ENCODE measurements around the gene GPA33. TPM values are rescaled to one million over a fixed set of nuclear protein-coding genes. Genes with fewer than 3 reads are reported as not detected.

GPA33 gene
- total RNA-seq, 1 donor from 2014 or later, result not detected

- no peak overlapping the region for H3K27ac Mint-ChIP-seq (ENCODE audit: unreplicated experiment)
- H3K4me1 Mint-ChIP-seq (ENCODE audit: low read depth, unreplicated experiment), result no peaks in the 10 kb centered on the region
- no peaks in the 10 kb centered on the region for H3K36me3 Mint-ChIP-seq (ENCODE audit: unreplicated experiment)
- H3K4me3 Mint-ChIP-seq (ENCODE audit: unreplicated experiment), result no peak overlapping the region
- no peak for DNase-seq
- no peaks in the 10 kb centered on the region for H3K27me3 Mint-ChIP-seq (ENCODE audit: unreplicated experiment)
- TF ChIP-seq CTCF (IDR thresholded peaks at IDR 0.05; ENCODE audit: partially characterized antibody, unreplicated experiment), result no peak
- H3K9me3 Mint-ChIP-seq (ENCODE audit: unreplicated experiment), result no peaks in the 10 kb centered on the region
These were observed 76.9 kb downstream of the GPA33 start for GRCh38 chr1:167013108-167013929.

DNA sequence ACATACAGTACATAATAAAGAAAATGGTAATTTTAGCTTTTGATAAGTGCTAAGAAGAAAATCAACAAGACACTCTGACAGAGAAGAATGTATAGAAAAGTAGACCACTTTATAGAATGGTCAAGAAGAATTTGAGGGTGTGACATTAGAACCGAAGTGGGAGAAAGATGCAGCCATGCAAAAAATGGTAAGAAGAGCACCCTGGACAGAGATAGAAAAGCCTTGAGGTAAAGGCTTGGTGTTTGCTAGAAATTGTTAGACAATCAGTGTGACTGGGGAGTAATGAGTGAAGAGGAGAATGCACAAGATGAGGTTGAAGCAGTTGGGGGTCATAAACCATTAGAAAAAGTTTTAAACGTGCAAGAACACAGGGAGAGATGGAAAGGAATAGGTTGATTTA is 77.6 kb downstream of the GPA33 start:
- no peak for TF ChIP-seq CTCF (IDR thresholded peaks at IDR 0.05; ENCODE audit: partially characterized antibody, unreplicated experiment)
- H3K27ac Mint-ChIP-seq (ENCODE audit: unreplicated experiment), result no peak overlapping the region
- H3K4me3 Mint-ChIP-seq (ENCODE audit: unreplicated experiment), result no peak overlapping the region

DNA sequence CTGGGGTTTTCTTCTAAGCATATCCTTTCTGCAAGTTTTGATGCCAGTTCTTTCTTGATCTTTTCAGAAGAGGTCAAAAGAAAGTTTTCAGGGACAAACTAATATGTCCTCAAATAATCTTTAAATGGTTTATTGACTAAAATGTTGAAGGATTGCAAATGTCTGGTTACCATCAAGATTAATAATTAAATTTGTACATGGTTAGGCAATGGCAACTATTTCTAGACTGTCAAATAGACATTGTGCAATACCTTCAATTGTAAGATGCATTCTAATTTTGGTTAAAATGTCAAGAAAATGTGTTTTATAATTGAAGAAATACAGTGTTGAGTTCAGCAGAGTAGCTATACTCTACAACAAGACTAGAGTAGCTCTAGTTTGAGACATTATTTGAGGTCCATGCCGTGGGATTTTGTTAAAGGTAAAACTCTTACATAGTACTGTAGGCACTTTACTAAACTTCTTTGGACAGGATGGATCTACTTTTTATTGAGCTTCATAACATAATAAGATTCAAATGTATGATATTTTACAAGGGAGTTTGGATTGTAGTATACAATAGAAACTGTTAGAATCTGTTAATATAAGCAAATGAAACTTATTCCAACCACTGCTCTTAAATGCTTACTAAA is 78.5 kb downstream of the GPA33 start:
- no peak for TF ChIP-seq CTCF (IDR thresholded peaks at IDR 0.05; ENCODE audit: partially characterized antibody, unreplicated experiment)
- H3K4me1 Mint-ChIP-seq (ENCODE audit: low read depth, unreplicated experiment), result no peaks in the 10 kb centered on the region
- H3K27ac Mint-ChIP-seq (ENCODE audit: unreplicated experiment), result no peak overlapping the region
- H3K9me3 Mint-ChIP-seq (ENCODE audit: unreplicated experiment), result no peaks in the 10 kb centered on the region
- DNase-seq, result no peak
- no peaks in the 10 kb centered on the region for H3K27me3 Mint-ChIP-seq (ENCODE audit: unreplicated experiment)
- no peak overlapping the region for H3K4me3 Mint-ChIP-seq (ENCODE audit: unreplicated experiment)
- H3K36me3 Mint-ChIP-seq (ENCODE audit: unreplicated experiment), result no peaks in the 10 kb centered on the region

More for the DNA sequence above, 77.6 kb downstream of the GPA33 start:
- Mint-ChIP-seq H3K36me3 (ENCODE audit: unreplicated experiment) (no peaks in the 10 kb centered on the region), H3K9me3 (ENCODE audit: unreplicated experiment) (no peaks in the 10 kb centered on the region), H3K4me1 (ENCODE audit: low read depth, unreplicated experiment) (no peaks in the 10 kb centered on the region), H3K27me3 (ENCODE audit: unreplicated experiment) (no peaks in the 10 kb centered on the region)
- no peak for DNase-seq

GRCh38 chr1:167003711-167004110 is 86.5 kb downstream of the GPA33 start:
- no peaks in the 10 kb centered on the region for H3K27me3 Mint-ChIP-seq (ENCODE audit: unreplicated experiment)

More at GRCh38 chr1:167003711-167004110, 86.5 kb downstream of the GPA33 start:
- no peak overlapping the region for H3K4me3 Mint-ChIP-seq (ENCODE audit: unreplicated experiment)
- no peaks in the 10 kb centered on the region for H3K4me1 Mint-ChIP-seq (ENCODE audit: low read depth, unreplicated experiment)
- H3K27ac Mint-ChIP-seq (ENCODE audit: unreplicated experiment), result no peak overlapping the region
- no peaks in the 10 kb centered on the region for H3K9me3 Mint-ChIP-seq (ENCODE audit: unreplicated experiment)
- no peak for DNase-seq
- H3K36me3 Mint-ChIP-seq (ENCODE audit: unreplicated experiment), result peaks cover 5% of the 10 kb centered on the region
- TF ChIP-seq CTCF (IDR thresholded peaks at IDR 0.05; ENCODE audit: partially characterized antibody, unreplicated experiment), result no peak

Other genes with a start within 250 kb of the GPA33 start
- 15.9 TPM for gene TADA1, start 214.1 kb downstream of the GPA33 start, total RNA-seq (ENCODE audit: unreplicated experiment)
- gene ILDR2, start 114.8 kb downstream of the GPA33 start, total RNA-seq (ENCODE audit: unreplicated experiment), result 0.56 TPM
- not detected for gene MAEL, start 101.1 kb downstream of the GPA33 start, total RNA-seq (ENCODE audit: unreplicated experiment)
- gene STYXL2, start 3.7 kb upstream of the GPA33 start, total RNA-seq (ENCODE audit: unreplicated experiment), result 0.27 TPM
- 37.7 TPM for gene POU2F1, start 130.5 kb upstream of the GPA33 start, total RNA-seq (ENCODE audit: unreplicated experiment)